IMR-90 (cell line): Measurements from ENCODE around the gene TCF25.

ENCODE experiments used
- CTCF ChIP-seq: conservative IDR thresholded peaks from 2 replicates; pipeline ENCODE4 v1.5.1; 2012; ENCODE audit warnings: mild to moderate bottlenecking, low read depth, low read length, improper control_type of control experiment
- MXI1 ChIP-seq: IDR thresholded peaks from 2 replicates; pipeline ENCODE4 v1.6.1; 2012; ENCODE audit warnings: low read depth, mild to moderate bottlenecking, low read length, moderate library complexity, borderline replicate concordance
- POLR2A ChIP-seq: IDR thresholded peaks from 2 replicates; pipeline ENCODE4 v1.6.1; 2012; ENCODE audit warnings: mild to moderate bottlenecking, low read depth, low read length
- RAD21 ChIP-seq: IDR thresholded peaks from 2 replicates; pipeline ENCODE4 v1.6.1; 2012; ENCODE audit warnings: low read length, improper control_type of control experiment
- RCOR1 ChIP-seq: IDR thresholded peaks from 2 replicates; pipeline ENCODE4 v1.6.1; 2012; ENCODE audit warnings: mild to moderate bottlenecking, low read length, improper control_type of control experiment; ENCODE audit not compliant: insufficient replicate concordance
- RFX5 ChIP-seq: IDR thresholded peaks from 2 replicates; pipeline ENCODE4 v1.8.0; 2012; ENCODE audit warnings: low read depth, mild to moderate bottlenecking, low read length, moderate library complexity
- SMC3 ChIP-seq: fragments of 150-350 bp; IDR thresholded peaks from 2 replicates; pipeline ENCODE4 v1.6.1; 2016; ENCODE audit warnings: low read depth, mild to moderate bottlenecking, antibody characterized with exemption, low read length, moderate library complexity
- TF ChIP-seq, protein P1 (sequence below): fragments of 150-350 bp; IDR thresholded peaks from 2 replicates; pipeline ENCODE4 v1.6.1; 2016; ENCODE audit warnings: low read depth, mild to moderate bottlenecking, low read length, moderate library complexity, borderline replicate concordance

DNA sequence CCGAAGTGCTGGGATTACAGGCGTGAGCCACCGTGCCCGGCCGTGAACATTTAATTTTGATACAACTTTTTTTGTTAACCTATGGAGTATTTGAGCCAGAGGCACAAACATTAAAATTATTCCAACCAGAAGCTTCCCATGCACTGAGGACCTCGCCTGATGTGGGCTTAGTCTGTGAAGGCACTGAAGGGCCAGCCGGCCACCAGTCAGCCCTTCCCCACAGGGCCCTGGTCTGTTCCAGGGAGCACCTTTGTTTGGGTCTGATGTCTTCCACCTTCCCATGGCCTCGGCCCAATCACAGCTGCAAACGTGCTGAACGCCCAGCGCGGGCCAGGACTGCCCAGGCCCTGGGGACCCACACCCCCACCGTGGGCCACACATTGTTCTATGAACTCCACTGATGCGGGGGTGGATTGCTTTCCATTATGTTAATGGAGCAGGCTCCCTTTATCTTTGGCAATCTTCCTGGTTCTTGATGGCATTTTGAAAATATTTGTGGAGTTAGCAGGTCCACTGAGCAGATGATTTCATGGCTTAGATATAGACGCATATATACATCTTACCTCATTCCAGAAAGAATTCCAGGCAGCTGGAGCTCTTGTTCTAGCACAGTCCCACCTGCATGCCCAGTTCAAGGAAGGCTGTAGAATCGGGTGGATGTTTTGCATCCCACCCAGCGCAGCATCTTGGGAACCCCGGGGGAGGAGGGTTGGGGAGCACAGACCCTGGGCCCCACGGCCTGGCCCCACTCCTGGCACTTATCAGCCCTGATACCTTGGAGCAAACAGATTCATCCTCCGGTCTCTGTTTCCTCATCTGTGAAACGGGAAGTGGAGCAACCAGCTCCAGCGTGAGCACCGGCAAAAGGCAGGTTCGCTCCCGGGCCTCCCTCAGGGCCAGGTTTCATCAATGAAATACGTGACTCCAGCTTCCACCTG is 30.7 kb upstream of the TCF25 start:
- no peak for TF ChIP-seq SMC3
- no peak for TF ChIP-seq POLR2A
- no peak for TF ChIP-seq CTCF
- TF ChIP-seq RAD21 = no peak
- TF ChIP-seq RCOR1 = no peak
- TF ChIP-seq RFX5 = no peak
- TF ChIP-seq, protein P1, sequence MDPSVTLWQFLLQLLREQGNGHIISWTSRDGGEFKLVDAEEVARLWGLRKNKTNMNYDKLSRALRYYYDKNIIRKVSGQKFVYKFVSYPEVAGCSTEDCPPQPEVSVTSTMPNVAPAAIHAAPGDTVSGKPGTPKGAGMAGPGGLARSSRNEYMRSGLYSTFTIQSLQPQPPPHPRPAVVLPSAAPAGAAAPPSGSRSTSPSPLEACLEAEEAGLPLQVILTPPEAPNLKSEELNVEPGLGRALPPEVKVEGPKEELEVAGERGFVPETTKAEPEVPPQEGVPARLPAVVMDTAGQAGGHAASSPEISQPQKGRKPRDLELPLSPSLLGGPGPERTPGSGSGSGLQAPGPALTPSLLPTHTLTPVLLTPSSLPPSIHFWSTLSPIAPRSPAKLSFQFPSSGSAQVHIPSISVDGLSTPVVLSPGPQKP = no peak
- TF ChIP-seq MXI1 = no peak
